GM12878 (cell line): ENCODE results near the gene SYPL1. TPM values are rescaled to one million over a fixed set of nuclear protein-coding genes. Genes with fewer than 3 reads are reported as not detected.

Experiments used
- ATAC-seq: fragments of 200-7000 bp; cut with Tn5 transposase; 3 replicates; pipeline ENCODE4 v1.9.1; 2020; ENCODE audit warnings: mild to moderate bottlenecking, moderate library complexity
- BruUV-seq: library from RNA; stranded (reverse); fragments of 400-500 nt; replicated peaks from 2 replicates; lab custom pipeline; 2021; lab: Mats Ljungman, UMichigan
- CTCF ChIA-PET: fragments of 300-600 bp; sonication (Branson Sonifier 250); formaldehyde crosslinking; extraction: SDS; loops from one replicate; lab custom pipeline; 2021; ENCODE audit warnings: inconsistent platforms; lab: Yijun Ruan, JAX
- POLR2A ChIA-PET: fragments of 350-600 bp; formaldehyde crosslinking; extraction: SDS; loops from one replicate; lab custom pipeline; 2021; ENCODE audit warnings: inconsistent platforms; lab: Charles Lee
- RAD21 ChIA-PET: fragments of 300-600 bp; sonication (Branson Sonifier 250); formaldehyde crosslinking; loops from one replicate; lab custom pipeline; 2023; ENCODE audit warnings: antibody characterized with exemption; ENCODE audit not compliant: unreplicated experiment; lab: Charles Lee
- SMC1A ChIA-PET: fragments of 300-600 bp; sonication (Branson Sonifier 250); formaldehyde crosslinking; loops from one replicate; lab custom pipeline; 2023; ENCODE audit not compliant: unreplicated experiment, uncharacterized antibody; lab: Charles Lee
- DNase-seq: peaks from one replicate; pipeline ENCODE4 v3.0.0-alpha.2; 2011; ENCODE audit warnings: low read depth, low spot score
- FAIRE-seq: peaks from 3 replicates; lab custom pipeline; 2011; peaks lifted over from hg19 to GRCh38; lab: Jason Lieb, UNC
- H2AFZ ChIP-seq: 2 replicates; pipeline ENCODE4 v1.6.0; 2011; ENCODE audit warnings: low read depth, low read length, control low read depth; ENCODE audit not compliant: control insufficient read depth
- H3K27ac ChIP-seq: 2 replicates; pipeline ENCODE4 v1.5.1; 2011; ENCODE audit warnings: control low read depth; ENCODE audit not compliant: control insufficient read depth, insufficient read depth
- H3K27me3 ChIP-seq, 2 experiments: replicated peaks in 1 of 2; 2 replicates each; pipeline versions ENCODE4 v1.6.0 to v1.6.1; 2011; ENCODE audit warnings: low read length in 1 of 2; ENCODE audit not compliant: control insufficient read depth in 2 of 2, insufficient read depth in 2 of 2
- H3K36me3 ChIP-seq, 2 experiments: 2 replicates each; pipeline ENCODE4 v1.5.1; 2011; ENCODE audit warnings: low read length in 1 of 2; ENCODE audit not compliant: control insufficient read depth in 2 of 2, insufficient read depth in 2 of 2
- H3K4me1 ChIP-seq: 2 replicates; pipeline ENCODE4 v1.6.1; 2011; ENCODE audit warnings: mild to moderate bottlenecking, low read length, moderate library complexity, mixed read lengths; ENCODE audit not compliant: control insufficient read depth, insufficient read depth
- H3K4me2 ChIP-seq: 2 replicates; pipeline ENCODE4 v1.6.0; 2011; ENCODE audit warnings: control low read depth; ENCODE audit not compliant: control insufficient read depth, insufficient read depth
- H3K4me3 ChIP-seq: fragments of 200-600 bp; sonication (generic); 2 replicates; pipeline ENCODE4 v1.5.1; 2016
- H3K79me2 ChIP-seq: 2 replicates; pipeline ENCODE4 v1.6.0; 2011; ENCODE audit warnings: low read length; ENCODE audit not compliant: control insufficient read depth, insufficient read depth
- H3K9ac ChIP-seq: 2 replicates; pipeline ENCODE4 v1.8.0; 2011; ENCODE audit warnings: low read length, control low read depth, mixed read lengths; ENCODE audit not compliant: control insufficient read depth, insufficient read depth
- H3K9me3 ChIP-seq: replicated peaks from 3 replicates; pipeline ENCODE4 v1.5.1; 2011; ENCODE audit warnings: mild to moderate bottlenecking, low read length; ENCODE audit not compliant: control insufficient read depth, insufficient read depth
- H4K20me1 ChIP-seq: 2 replicates; pipeline ENCODE4 v1.6.0; 2011; ENCODE audit not compliant: control insufficient read depth, insufficient read depth
- CBX3 ChIP-seq: fragments of 200-600 bp; sonication (generic); IDR thresholded peaks from 2 replicates; pipeline ENCODE4 v1.6.1; 2016; ENCODE audit warnings: low read depth, borderline replicate concordance
- NFYB ChIP-seq: IDR thresholded peaks from 2 replicates; pipeline ENCODE4 v1.6.1; 2011; ENCODE audit warnings: low read depth, mild to moderate bottlenecking, low read length, improper control_type of control experiment, moderate library complexity; ENCODE audit not compliant: insufficient read depth
- WGBS: methylation state at CpG from one replicate; pipeline ENCODE4 v1.1.6; 2016; ENCODE audit warnings: low lambda C conversion rate; ENCODE audit not compliant: insufficient replicate concordance, insufficient coverage; ENCODE audit errors: missing lambda C conversion rate; 5-methylcytosine and 5-hydroxymethylcytosine counted together
- in situ Hi-C: fragments of 300-500 bp; cut with MboI; formaldehyde crosslinking; loops from 9 replicates; pipeline ENCODE4 v1.14.3; 2018; ENCODE audit warnings: mixed read lengths
- intact Hi-C: fragments of 100-400 bp; cut with micrococcal nuclease; formaldehyde crosslinking; loops from one replicate; pipeline ENCODE4 v1.14.2; 2022; ENCODE audit not compliant: unreplicated experiment
- polyA plus RNA-seq, 11 experiments: library from polyadenylated mRNA; depleted of rRNA in 4 of 11; unstranded in 6 of 11; stranded (reverse) in 5 of 11; fragments of >200 nt; fragmentation: Nextera tagmentation in 4 of 11; fragmentation: Illumina TruSeq in 1 of 11; extraction: Ambion mirVana in 4 of 11; extraction: Trizol in 1 of 11; gene quantifications; 1 replicate in 1 of 11; 2 replicates in 10 of 11; pipeline versions ENCODE4 v1.2.1 to v1.2.3, GENCODE V29; 2011 to 2016; ENCODE audit warnings: inconsistent platforms in 2 of 11, missing spikeins in 2 of 11, low read depth in 1 of 11
- total RNA-seq, 4 experiments: library from RNA; depleted of rRNA in 3 of 4; stranded (reverse); fragments of >200 nt in 3 of 4; fragmentation: Illumina TruSeq in 1 of 4; extraction: Trizol in 1 of 4; gene quantifications; 2 replicates each; pipeline versions ENCODE4 v1.2.1 to v1.2.3, GENCODE V29; 2013 to 2021
- TF ChIP-seq, protein P1 (sequence below): fragments of 450-650 bp; IDR thresholded peaks from 2 replicates; pipeline ENCODE4 v1.6.1; 2017; ENCODE audit warnings: mild to moderate bottlenecking, low read depth, inconsistent platforms; ENCODE audit not compliant: poor library complexity, severe bottlenecking

The SYPL1 gene
- total and polyA plus RNA-seq, 10 of the 15 experiments (the other 5 are each of a cell fraction or from before 2014, with no cell fraction given), result 34.5 to 177 (median 87.3) TPM

- Histone ChIP-seq H3K27ac (no peak overlapping the region), H2AFZ (no peak overlapping the region; the same call in 1 of the 2 replicates), H3K36me3 (no peaks in the 10 kb centered on the region), H3K79me2 (peaks cover 15% of the 10 kb centered on the region), H3K27me3 (no peaks in the 10 kb centered on the region), H3K4me3 (no peak overlapping the region), H3K9ac (no peak overlapping the region), H4K20me1 (no peaks in the 10 kb centered on the region), H3K4me1 (peaks cover 13% of the 10 kb centered on the region), H3K4me2 (no peak overlapping the region), H3K9me3 (no peaks in the 10 kb centered on the region)
- ChIA-PET CTCF (interaction anchor here (0.6 to 1.8 kb wide), 7 partner anchors 8 to 934 kb away, joined by 3 to 6 read pairs (median 4); partner anchors contain the start of gene NAMPT), POLR2A (no interaction called here), SMC1A (interaction anchor here (0.8 to 2.1 kb wide), 11 partner anchors 9 to 58 kb away, joined by 3 to 11 read pairs (median 4); no protein-coding TSS in a partner anchor), RAD21 (interaction anchor here (1.1 to 1.5 kb wide), 3 partner anchors 16 to 58 kb away, joined by 3 to 8 read pairs (median 4); no protein-coding TSS in a partner anchor)
- no TSS peak for BruUV-seq
- TF ChIP-seq CBX3, result no peak
- no peak for FAIRE-seq
- in situ Hi-C loops, result no loop called here
- WGBS, result 47% methylated on average over 6 of the region's 6 CpGs
- intact Hi-C loops, result no loop called here
- ATAC-seq, result no peak
- no peak for DNase-seq
Observed at GRCh38 chr7:106116161-106116704, 4.1 kb upstream of the SYPL1 start.

- no peaks in the 10 kb centered on the region for H3K36me3 ChIP-seq
- peak overlapping the region; percentile 75 for H2AFZ ChIP-seq
- intact Hi-C loops (no loop called here), in situ Hi-C loops (no loop called here)
- FAIRE-seq (no peak), ATAC-seq (no peak), DNase-seq (no peak)
- ChIA-PET SMC1A (interaction anchor here (0.8 to 7.2 kb wide), 4 partner anchors 31 to 57 kb away, joined by 3 to 70 read pairs (median 24); no protein-coding TSS in a partner anchor), RAD21 (interaction anchor here (1.3 to 7.6 kb wide), 3 partner anchors 17 to 43 kb away, joined by 3 to 60 read pairs (median 4); no protein-coding TSS in a partner anchor), CTCF (interaction anchor here (3.3 to 7.8 kb wide), 3 partner anchors 40 to 57 kb away, joined by 15 to 45 read pairs (median 16); no protein-coding TSS in a partner anchor), POLR2A (interaction anchor here (5.1 kb wide), 1 partner anchor 56 kb away, joined by 33 read pairs; no protein-coding TSS in a partner anchor)
- H4K20me1 ChIP-seq, result no peaks in the 10 kb centered on the region
- H3K9me3 ChIP-seq, result no peaks in the 10 kb centered on the region
- no peak overlapping the region; the same call in 1 of the 2 replicates for H3K9ac ChIP-seq
- H3K4me3 ChIP-seq, result no peak overlapping the region
- 0 out of 2 replicates have a peak overlapping the region, but pooled peaks have one; percentile 30 for H3K4me2 ChIP-seq
- no peaks in the 10 kb centered on the region for H3K27me3 ChIP-seq
- H3K4me1 ChIP-seq, result peaks cover 13% of the 10 kb centered on the region
- WGBS, result 60% methylated on average over 5 of the region's 5 CpGs
- H3K27ac ChIP-seq, result no peak overlapping the region
- TF ChIP-seq, protein P1, sequence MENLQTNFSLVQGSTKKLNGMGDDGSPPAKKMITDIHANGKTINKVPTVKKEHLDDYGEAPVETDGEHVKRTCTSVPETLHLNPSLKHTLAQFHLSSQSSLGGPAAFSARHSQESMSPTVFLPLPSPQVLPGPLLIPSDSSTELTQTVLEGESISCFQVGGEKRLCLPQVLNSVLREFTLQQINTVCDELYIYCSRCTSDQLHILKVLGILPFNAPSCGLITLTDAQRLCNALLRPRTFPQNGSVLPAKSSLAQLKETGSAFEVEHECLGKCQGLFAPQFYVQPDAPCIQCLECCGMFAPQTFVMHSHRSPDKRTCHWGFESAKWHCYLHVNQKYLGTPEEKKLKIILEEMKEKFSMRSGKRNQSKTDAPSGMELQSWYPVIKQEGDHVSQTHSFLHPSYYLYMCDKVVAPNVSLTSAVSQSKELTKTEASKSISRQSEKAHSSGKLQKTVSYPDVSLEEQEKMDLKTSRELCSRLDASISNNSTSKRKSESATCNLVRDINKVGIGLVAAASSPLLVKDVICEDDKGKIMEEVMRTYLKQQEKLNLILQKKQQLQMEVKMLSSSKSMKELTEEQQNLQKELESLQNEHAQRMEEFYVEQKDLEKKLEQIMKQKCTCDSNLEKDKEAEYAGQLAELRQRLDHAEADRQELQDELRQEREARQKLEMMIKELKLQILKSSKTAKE, result no peak
- TF ChIP-seq NFYB, result 0 out of 2 replicates have a peak, but pooled peaks have one; percentile 33
- H3K79me2 ChIP-seq, result peaks cover 29% of the 10 kb centered on the region
- BruUV-seq, result no TSS peak
Observed at GRCh38 chr7:106114716-106115383, 2.7 kb upstream of the SYPL1 start.
